Measurements from ENCODE around the gene COPG2.
"Not testable (repeated sequence)": the region's sequence is repeated elsewhere in the genome, so short reads cannot be mapped to it uniquely, and the experiment has no call there.

Gene COPG2

GRCh38 chr7:130650611-130651120 lies 17.9 kb downstream of the COPG2 start:
- DNase-seq (ENCODE audit: low read depth), result no peak

- peak; percentile 72 for DNase-seq (ENCODE audit: low read depth)
Measured at GRCh38 chr7:130649004-130649790, 19.4 kb downstream of the COPG2 start.

GRCh38 chr7:130648580-130648979 lies 20.0 kb downstream of the COPG2 start:
- no peak for DNase-seq (ENCODE audit: low read depth)

- no peak for DNase-seq (ENCODE audit: low read depth)
Measured at GRCh38 chr7:130642383-130642782, 26.2 kb downstream of the COPG2 start.

GRCh38 chr7:130641497-130641896 lies 27.1 kb downstream of the COPG2 start:
- no peak for DNase-seq (ENCODE audit: low read depth)

GRCh38 chr7:130641040-130641439 lies 27.5 kb downstream of the COPG2 start:
- DNase-seq (ENCODE audit: low read depth), result no peak

GRCh38 chr7:130639388-130639787 lies 29.2 kb downstream of the COPG2 start:
- no peak for DNase-seq (ENCODE audit: low read depth)

- peak; percentile 26 for DNase-seq (ENCODE audit: low read depth)
Measured at GRCh38 chr7:130632111-130632510, 36.4 kb downstream of the COPG2 start.

GRCh38 chr7:130628901-130629300 lies 39.6 kb downstream of the COPG2 start:
- DNase-seq (ENCODE audit: low read depth), result no peak

- no peak for DNase-seq (ENCODE audit: low read depth)
Measured at GRCh38 chr7:130627775-130628174, 40.8 kb downstream of the COPG2 start.

GRCh38 chr7:130622866-130623265 lies 45.7 kb downstream of the COPG2 start:
- no peak for DNase-seq (ENCODE audit: low read depth)

- DNase-seq (ENCODE audit: low read depth), result no peak
Measured at GRCh38 chr7:130615583-130615982, 53.0 kb downstream of the COPG2 start.

GRCh38 chr7:130614449-130614848 lies 54.1 kb downstream of the COPG2 start:
- no peak for DNase-seq (ENCODE audit: low read depth)

GRCh38 chr7:130611218-130611617 lies 57.3 kb downstream of the COPG2 start:
- DNase-seq (ENCODE audit: low read depth), result no peak

- not testable (repeated sequence) for DNase-seq (ENCODE audit: low read depth)
Measured at GRCh38 chr7:130607066-130607465, 61.5 kb downstream of the COPG2 start.

- no peak for DNase-seq (ENCODE audit: low read depth)
Measured at GRCh38 chr7:130606161-130606560, 62.4 kb downstream of the COPG2 start.

GRCh38 chr7:130598056-130598455 lies 70.5 kb downstream of the COPG2 start:
- DNase-seq (ENCODE audit: low read depth), result no peak

GRCh38 chr7:130595986-130596385 lies 72.6 kb downstream of the COPG2 start:
- DNase-seq (ENCODE audit: low read depth), result no peak

- no peak for DNase-seq (ENCODE audit: low read depth)
Measured at GRCh38 chr7:130593033-130593432, 75.5 kb downstream of the COPG2 start.

- DNase-seq (ENCODE audit: low read depth), result not testable (repeated sequence)
Measured at GRCh38 chr7:130591464-130591863, 77.1 kb downstream of the COPG2 start.

GRCh38 chr7:130585932-130586331 lies 82.6 kb downstream of the COPG2 start:
- not testable (repeated sequence) for DNase-seq (ENCODE audit: low read depth)

GRCh38 chr7:130575110-130575509 lies 93.4 kb downstream of the COPG2 start:
- not testable (repeated sequence) for DNase-seq (ENCODE audit: low read depth)

GRCh38 chr7:130570144-130570543 lies 98.4 kb downstream of the COPG2 start:
- not testable (repeated sequence) for DNase-seq (ENCODE audit: low read depth)

- no peak for DNase-seq (ENCODE audit: low read depth)
Measured at GRCh38 chr7:130566898-130567280, 101.7 kb downstream of the COPG2 start.
